Body of pancreas (tissue), 4 donors: ENCODE results near the gene APPL2. TPM values are rescaled to one million over a fixed set of nuclear protein-coding genes. Genes with fewer than 3 reads are reported as not detected.
"Not testable (repeated sequence)": the region's sequence is repeated elsewhere in the genome, so short reads cannot be mapped to it uniquely, and the experiment has no call there.

Source experiments
- ATAC-seq: fragments of 150-250 bp; one replicate; pipeline ENCODE4 v1.9.1; 2016
- DNase-seq, 4 donors: peaks; one replicate each; pipeline ENCODE4 v3.0.0-alpha.2; 2019
- H3K27ac ChIP-seq, 4 donors: fragments of 200-600 bp; sonication (generic); 1 replicate in 3 of 4; 2 replicates in 1 of 4; pipeline versions ENCODE4 v1.5.1 to v1.6.1; 2016 to 2019; ENCODE audit warnings: mild to moderate bottlenecking in 1 of 4, mixed read lengths in 1 of 4, moderate library complexity in 1 of 4
- H3K27me3 ChIP-seq, 2 donors: fragments of 200-600 bp; sonication (generic); one replicate each; pipeline ENCODE4 v1.6.0; 2016; ENCODE audit warnings: mild to moderate bottlenecking in 1 of 2
- H3K36me3 ChIP-seq, 2 donors: fragments of 200-600 bp; sonication (generic); replicated peaks in 1 of 2; 2 replicates each; pipeline ENCODE4 v1.5.1; 2016; ENCODE audit warnings: low read depth in 2 of 2; ENCODE audit not compliant: insufficient read depth in 1 of 2
- H3K4me1 ChIP-seq: fragments of 200-600 bp; sonication (generic); one replicate; pipeline ENCODE4 v1.6.0; 2016
- H3K4me3 ChIP-seq, 2 donors: fragments of 200-600 bp; sonication (generic); 1 replicate in 1 of 2; 2 replicates in 1 of 2; pipeline ENCODE4 v1.5.1; 2016 to 2019
- H3K9me3 ChIP-seq, 3 donors: fragments of 200-600 bp; sonication (generic); 1 replicate in 2 of 3; 2 replicates in 1 of 3; pipeline ENCODE4 v1.5.1; 2016
- CTCF ChIP-seq, 7 experiments: fragments of 450-650 bp in 4 of 7; fragments of 200-600 bp in 3 of 7; sonication (generic) in 3 of 7; IDR thresholded peaks; one replicate each; pipeline ENCODE4 v1.5.1; 2016 to 2019; ENCODE audit warnings: antibody characterized with exemption in 7 of 7
- POLR2A ChIP-seq, 3 donors: fragments of 450-650 bp; IDR thresholded peaks; one replicate each; pipeline ENCODE4 v1.6.1; 2016; ENCODE audit warnings: antibody characterized with exemption in 3 of 3, mild to moderate bottlenecking in 2 of 3
- WGBS, 2 donors: methylation state at CpG; one replicate each; pipeline ENCODE4 v1.1.5; 2017; 5-methylcytosine and 5-hydroxymethylcytosine counted together
- intact Hi-C: fragments of 100-400 bp; cut with DNase I; formaldehyde crosslinking; loops from one replicate; pipeline ENCODE4 v1.15.1; 2023
- total RNA-seq, 2 donors: library from RNA; depleted of rRNA; stranded (reverse); fragments of >200 nt; gene quantifications; one replicate each; pipeline ENCODE4 v1.1.0, GENCODE V29; 2016

The APPL2 gene
- total RNA-seq, 2 donors from 2014 or later: 32.4 to 32.6 TPM

DNA sequence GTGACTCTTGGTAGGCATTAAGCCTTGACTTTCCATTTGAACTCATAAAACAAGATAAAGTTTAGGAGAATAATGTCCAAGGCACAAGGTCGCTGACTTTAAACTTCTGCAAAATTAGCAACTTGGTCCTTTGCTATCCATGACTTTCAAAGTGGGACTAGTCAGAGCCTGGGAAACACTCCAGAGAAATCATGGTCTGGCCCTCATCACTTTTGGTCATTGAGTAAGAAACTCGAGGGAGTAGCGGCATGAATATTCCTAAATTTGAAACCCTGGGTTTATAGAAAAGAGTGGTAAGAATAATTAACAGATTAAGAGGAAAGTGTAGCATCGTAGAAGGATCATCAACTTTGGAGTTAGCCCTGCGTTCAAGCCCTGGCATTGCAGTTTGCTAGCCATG lies 16.9 kb upstream of the APPL2 start:
- intact Hi-C loops: no loop called here

GRCh38 chr12:105245776-105246427 lies 9.9 kb upstream of the APPL2 start:
- WGBS, 2 donors: 88 to 91% methylated on average over 15 to 16 of the region's 20 CpGs
- H3K36me3 ChIP-seq, H3K4me3 ChIP-seq, H3K4me1 ChIP-seq, H3K27ac ChIP-seq, H3K27me3 ChIP-seq, ATAC-seq, intact Hi-C loops, H3K9me3 ChIP-seq, DNase-seq: not testable (repeated sequence)

More for the DNA sequence above, 16.9 kb upstream of the APPL2 start:
- no peaks in the 10 kb centered on the region for H3K9me3 ChIP-seq
- H3K36me3 ChIP-seq: no peaks in the 10 kb centered on the region
- ATAC-seq (no peak), DNase-seq (no peak)
- H3K4me3 ChIP-seq: no peak overlapping the region
- H3K27ac ChIP-seq: no peak overlapping the region
- no peaks in the 10 kb centered on the region for H3K27me3 ChIP-seq
- WGBS, 2 donors: 82 to 84% methylated on average over 5 of the region's 5 CpGs
- H3K4me1 ChIP-seq: no peaks in the 10 kb centered on the region
- no peak for TF ChIP-seq POLR2A (IDR thresholded peaks at IDR 0.05)

DNA sequence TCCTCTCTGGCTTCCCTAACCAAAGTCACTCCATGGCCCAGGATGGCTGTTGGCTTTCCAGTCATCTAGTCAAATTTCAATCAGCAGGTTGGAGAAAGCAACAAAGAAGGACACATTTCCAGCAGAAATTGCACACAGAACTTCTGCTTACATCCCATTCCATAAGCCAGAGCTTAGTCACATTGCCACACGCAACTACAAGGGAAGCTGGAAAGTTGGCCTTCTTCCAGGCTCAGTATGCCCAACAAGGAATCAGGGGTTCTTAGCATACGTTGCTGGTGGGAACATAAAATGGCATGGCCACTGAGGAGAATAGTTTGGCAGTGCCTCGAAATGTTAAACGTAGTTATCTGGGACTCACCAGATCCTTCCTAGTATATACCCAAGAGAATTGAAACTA lies 9.3 kb upstream of the APPL2 start:
- TF ChIP-seq CTCF (IDR thresholded peaks at IDR 0.05): no peak
- no peak for TF ChIP-seq POLR2A (IDR thresholded peaks at IDR 0.05)
- Histone ChIP-seq H3K4me3 (no peak overlapping the region), H3K4me1 (peaks cover 7% of the 10 kb centered on the region), H3K27me3 (no peaks in the 10 kb centered on the region), H3K27ac (no peak overlapping the region), H3K36me3 (no peaks in the 10 kb centered on the region), H3K9me3 (no peaks in the 10 kb centered on the region)
- peak in 2 of 4 donors; percentile 19 to 46 for DNase-seq
- WGBS, 2 donors: 36 to 68% methylated on average over 4 of the region's 4 CpGs
- ATAC-seq: no peak
- intact Hi-C loops: no loop called here

DNA sequence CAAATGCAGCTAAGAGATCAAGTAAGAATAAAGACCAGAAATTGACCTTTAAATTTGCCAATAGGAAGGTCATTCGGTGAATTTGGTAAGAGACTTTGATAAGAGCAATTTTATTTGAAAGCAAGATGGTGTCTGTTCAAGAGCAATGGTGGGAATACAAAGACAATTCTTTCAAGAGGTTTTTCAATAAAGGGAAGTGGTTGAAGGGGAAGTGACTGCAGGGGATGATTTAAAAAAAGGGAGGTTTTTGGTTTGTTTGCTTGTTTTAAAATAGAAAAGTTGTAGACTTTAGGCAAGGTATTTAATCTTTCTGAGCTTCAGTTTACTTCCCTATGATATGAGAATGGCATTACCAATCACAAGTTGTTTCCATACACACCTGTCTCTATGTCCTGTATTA lies 4.3 kb upstream of the APPL2 start:
- no peak for DNase-seq
- peaks cover 6% of the 10 kb centered on the region for H3K4me1 ChIP-seq

DNA sequence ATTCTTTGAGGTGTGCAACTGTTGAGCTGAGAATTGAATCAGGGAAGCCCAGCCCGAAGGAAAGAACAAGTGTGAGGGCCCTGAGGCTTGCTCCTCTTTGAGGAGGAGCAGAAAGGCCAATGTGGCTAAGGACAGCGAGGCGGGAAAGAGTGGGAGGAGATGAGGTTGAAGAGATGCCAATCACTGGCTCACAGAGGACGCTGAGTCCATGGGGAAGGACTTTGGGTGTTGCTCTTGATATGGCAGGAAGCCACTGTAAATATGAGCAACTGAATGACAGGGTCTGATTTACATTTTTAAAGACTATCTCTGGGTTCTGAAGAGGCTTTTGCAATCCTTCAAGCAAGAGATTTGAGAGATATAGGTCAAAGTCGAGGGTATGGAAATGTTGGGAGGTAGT lies 3.3 kb upstream of the APPL2 start:
- DNase-seq (no peak), ATAC-seq (no peak)
- intact Hi-C loops: no loop called here
- no peak for TF ChIP-seq CTCF (IDR thresholded peaks at IDR 0.05)
- no peak for TF ChIP-seq POLR2A (IDR thresholded peaks at IDR 0.05)
- Histone ChIP-seq H3K4me3 (no peak overlapping the region), H3K9me3 (no peaks in the 10 kb centered on the region), H3K27ac (no peak overlapping the region), H3K36me3 (no peaks in the 10 kb centered on the region), H3K27me3 (no peaks in the 10 kb centered on the region), H3K4me1 (peaks cover 5% of the 10 kb centered on the region)
- 73 to 75% methylated on average over 5 of the region's 5 CpGs for WGBS, 2 donors

More for the DNA sequence above, 4.3 kb upstream of the APPL2 start:
- no peak for ATAC-seq
- no peaks in the 10 kb centered on the region for H3K27me3 ChIP-seq
- 54 to 65% methylated on average over 1 of the region's 1 CpG for WGBS, 2 donors
- TF ChIP-seq CTCF (IDR thresholded peaks at IDR 0.05) (no peak), POLR2A (IDR thresholded peaks at IDR 0.05) (no peak)
- H3K36me3 ChIP-seq: no peaks in the 10 kb centered on the region
- intact Hi-C loops: no loop called here
- no peak overlapping the region for H3K27ac ChIP-seq
- no peak overlapping the region for H3K4me3 ChIP-seq
- no peaks in the 10 kb centered on the region for H3K9me3 ChIP-seq

DNA sequence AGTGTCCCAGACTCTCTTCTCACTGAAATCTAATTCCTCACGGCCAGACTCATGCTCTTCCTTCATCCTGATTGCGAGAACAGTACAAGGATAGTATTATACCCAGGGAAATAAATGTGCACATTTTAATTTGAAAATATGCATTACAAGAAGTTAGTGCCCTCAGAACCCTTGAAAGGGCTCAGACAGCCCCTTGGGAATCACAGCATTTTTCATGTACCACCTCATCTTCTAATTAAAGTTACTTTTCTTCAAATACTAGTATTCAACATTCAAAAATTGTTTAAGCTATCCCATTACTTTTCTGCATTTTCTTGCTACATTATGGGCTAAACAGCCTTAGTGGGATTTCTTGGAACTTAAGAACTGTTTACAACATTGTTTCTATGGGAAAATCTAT lies 1.7 kb upstream of the APPL2 start:
- Histone ChIP-seq H3K4me1 (peaks cover 22% of the 10 kb centered on the region), H3K4me3 (no peak overlapping the region), H3K27ac (no peak overlapping the region), H3K27me3 (no peaks in the 10 kb centered on the region), H3K36me3 (no peaks in the 10 kb centered on the region), H3K9me3 (no peaks in the 10 kb centered on the region)
- ATAC-seq: no peak
- intact Hi-C loops: no loop called here
- DNase-seq: no peak
- 74 to 96% methylated on average over 2 of the region's 2 CpGs for WGBS, 2 donors
- TF ChIP-seq CTCF (IDR thresholded peaks at IDR 0.05) (no peak), POLR2A (IDR thresholded peaks at IDR 0.05) (no peak)
